Right lobe of liver (tissue), 6 donors: ENCODE results near the gene UACA. TPM values are rescaled to one million over a fixed set of nuclear protein-coding genes. Genes with fewer than 3 reads are reported as not detected.

Source experiments
- ATAC-seq, 4 donors: fragments of 200-7000 bp; cut with Tn5 transposase; one replicate each; pipeline ENCODE4 v1.9.1; 2020; ENCODE audit warnings: mild to moderate bottlenecking in 4 of 4, moderate library complexity in 4 of 4
- DNase-seq, 3 donors: peaks; one replicate each; pipeline ENCODE4 v3.0.0-alpha.2; 2020
- H3K27ac ChIP-seq, 3 donors: fragments of 200-600 bp; one replicate each; pipeline ENCODE4 v1.8.0; 2022
- H3K27me3 ChIP-seq, 2 donors: fragments of 200-600 bp; one replicate each; pipeline ENCODE4 v1.8.0; 2022
- H3K36me3 ChIP-seq, 4 donors: fragments of 200-600 bp; sonication (generic) in 1 of 4; one replicate each; pipeline versions ENCODE4 v1.5.1 to v1.8.0; 2017 to 2022; ENCODE audit warnings: control low read depth in 1 of 4
- H3K4me1 ChIP-seq, 4 donors: fragments of 200-600 bp; sonication (generic) in 1 of 4; one replicate each; pipeline versions ENCODE4 v1.5.1 to v1.8.0; 2017 to 2022; ENCODE audit warnings: control low read depth in 1 of 4
- H3K4me3 ChIP-seq, 3 donors: fragments of 200-600 bp; one replicate each; pipeline ENCODE4 v1.8.0; 2022
- H3K9me3 ChIP-seq, 4 donors: fragments of 200-600 bp; sonication (generic) in 1 of 4; one replicate each; pipeline versions ENCODE4 v1.5.1 to v1.8.0; 2017 to 2022; ENCODE audit warnings: control low read depth in 1 of 4
- CTCF ChIP-seq, 4 donors: fragments of 200-600 bp in 3 of 4; fragments of 450-650 bp in 1 of 4; IDR thresholded peaks; one replicate each; pipeline versions ENCODE4 v1.5.1 to v1.8.0; 2016 to 2022; ENCODE audit warnings: antibody characterized with exemption in 4 of 4, mild to moderate bottlenecking in 2 of 4
- POLR2A ChIP-seq: fragments of 450-650 bp; IDR thresholded peaks from one replicate; pipeline ENCODE4 v1.6.1; 2017; ENCODE audit warnings: antibody characterized with exemption, mild to moderate bottlenecking
- WGBS: methylation state at CpG from one replicate; pipeline ENCODE4 v1.1.6; 2018; ENCODE audit warnings: low coverage, low lambda C conversion rate; ENCODE audit not compliant: insufficient coverage; ENCODE audit errors: missing lambda C conversion rate; 5-methylcytosine and 5-hydroxymethylcytosine counted together
- intact Hi-C, 2 donors: fragments of 100-400 bp; cut with DNase I; formaldehyde crosslinking; loops; one replicate each; pipeline versions ENCODE4 v1.11.2 to v1.14.1; 2022
- total RNA-seq, 6 experiments: library from RNA; depleted of rRNA in 2 of 6; stranded (reverse); fragments of >200 nt in 2 of 6; fragmentation: NEBNext Ultra II Directional in 3 of 6; extraction: Animal tissue kit (Norgen Biotek cat#: 25700) in 3 of 6; gene quantifications; one replicate each; pipeline versions ENCODE4 v1.1.0 to v1.2.4, GENCODE V29; 2016 to 2023
- donor health status: DM: no; HTN: yes; CAD: no.
- donor health status: DM: no; HTN: no; CAD: no.
- donor health status: DM: no; HTN: no; CAD: no.
- donor health status: DM: no; HTN: yes; CAD: no.
- donor health status: DM: no; HTN: yes; CAD: no.

Gene UACA
- total RNA-seq, 6 experiments from 2014 or later, result 10.1 to 22.3 (median 14.4) TPM

- Histone ChIP-seq H3K4me1 (peaks cover 0 to 18% (median 0%) of the 10 kb centered on the region in 4 donors), H3K36me3 (no peaks in the 10 kb centered on the region), H3K9me3 (no peaks in the 10 kb centered on the region), H3K27ac (no peak overlapping the region), H3K27me3 (no peaks in the 10 kb centered on the region), H3K4me3 (no peak overlapping the region)
- intact Hi-C loops, result no loop called here
- TF ChIP-seq POLR2A, result no peak
- no peak for TF ChIP-seq CTCF (IDR thresholded peaks at IDR 0.05)
- DNase-seq (no peak), ATAC-seq (no peak)
- whole genome bisulfite sequencing, result 44% methylated on average over 2 of the region's 2 CpGs
These were observed 2.3 kb downstream of the UACA start for GRCh38 chr15:70761046-70761445.

- intact Hi-C loops, result no loop called here
- no peak for DNase-seq
- WGBS, result 46% methylated on average over 9 of the region's 9 CpGs
- Histone ChIP-seq H3K36me3 (no peaks in the 10 kb centered on the region), H3K4me3 (no peak overlapping the region), H3K27me3 (no peaks in the 10 kb centered on the region), H3K4me1 (peaks cover 0 to 18% (median 0%) of the 10 kb centered on the region in 4 donors), H3K27ac (no peak overlapping the region), H3K9me3 (no peaks in the 10 kb centered on the region)
- ATAC-seq, result no peak
- TF ChIP-seq CTCF (IDR thresholded peaks at IDR 0.05), result no peak
- TF ChIP-seq POLR2A, result no peak
These were observed 4.4 kb downstream of the UACA start for GRCh38 chr15:70758790-70759462.

- Histone ChIP-seq H3K27ac (no peak overlapping the region), H3K4me3 (no peak overlapping the region), H3K27me3 (no peaks in the 10 kb centered on the region), H3K4me1 (peaks cover 0 to 18% (median 0%) of the 10 kb centered on the region in 4 donors), H3K9me3 (no peaks in the 10 kb centered on the region), H3K36me3 (no peaks in the 10 kb centered on the region)
- DNase-seq, result no peak
- intact Hi-C loops, result no loop called here
- no peak for ATAC-seq
- no peak for TF ChIP-seq POLR2A
- no peak for TF ChIP-seq CTCF (IDR thresholded peaks at IDR 0.05)
- 67% methylated on average over 1 of the region's 1 CpG for WGBS
These were observed 5.7 kb downstream of the UACA start for GRCh38 chr15:70757627-70758026.

GRCh38 chr15:70754862-70755261 is 8.5 kb downstream of the UACA start:
- no peak overlapping the region for H3K4me3 ChIP-seq
- intact Hi-C loops, result no loop called here
- 54% methylated on average over 2 of the region's 2 CpGs for WGBS
- peaks cover 0 to 13% (median 0%) of the 10 kb centered on the region in 4 donors for H3K4me1 ChIP-seq
- no peaks in the 10 kb centered on the region for H3K9me3 ChIP-seq
- DNase-seq (no peak), ATAC-seq (no peak)
- no peak overlapping the region for H3K27ac ChIP-seq
- TF ChIP-seq POLR2A, result no peak
- no peak for TF ChIP-seq CTCF (IDR thresholded peaks at IDR 0.05)
- no peaks in the 10 kb centered on the region for H3K36me3 ChIP-seq
- H3K27me3 ChIP-seq, result no peaks in the 10 kb centered on the region
